HepG2 (cell line): ENCODE results near the gene STK11. TPM values are rescaled to one million over a fixed set of nuclear protein-coding genes. Genes with fewer than 3 reads are reported as not detected.

ENCODE experiments used
- FOXK2 ChIP-seq: fragments of 450-650 bp; IDR thresholded peaks from 2 replicates; pipeline ENCODE4 v1.6.1; 2016
- HNF4A ChIP-seq: sonication (generic); formaldehyde crosslinking; IDR thresholded peaks from 2 replicates; pipeline ENCODE4 v1.4.0; 2020; ENCODE audit warnings: missing genetic modification reagents
- ISL2 ChIP-seq: sonication (generic); formaldehyde crosslinking; IDR thresholded peaks from 2 replicates; pipeline ENCODE4 v1.5.0; 2020; ENCODE audit warnings: missing genetic modification reagents
- NFATC3 ChIP-seq: sonication (generic); formaldehyde crosslinking; IDR thresholded peaks from 2 replicates; pipeline ENCODE4 v1.5.1; 2020; ENCODE audit warnings: mild to moderate bottlenecking, missing genetic modification reagents
- STAT5B ChIP-seq: sonication (generic); formaldehyde crosslinking; IDR thresholded peaks from 2 replicates; pipeline ENCODE4 v1.4.0; 2020; ENCODE audit warnings: missing genetic modification reagents
- THAP8 ChIP-seq: sonication (generic); formaldehyde crosslinking; IDR thresholded peaks from 2 replicates; pipeline ENCODE4 v1.5.1; 2020; ENCODE audit warnings: missing genetic modification reagents, mild to moderate bottlenecking, borderline replicate concordance
- ZBED4 ChIP-seq: sonication (generic); formaldehyde crosslinking; IDR thresholded peaks from 2 replicates; pipeline ENCODE4 v1.4.0; 2020; ENCODE audit warnings: missing genetic modification reagents, borderline replicate concordance
- ZNF142 ChIP-seq: sonication (generic); formaldehyde crosslinking; IDR thresholded peaks from 2 replicates; pipeline ENCODE4 v1.4.0; 2020; ENCODE audit warnings: missing genetic modification reagents
- ZNF407 ChIP-seq: sonication (generic); formaldehyde crosslinking; IDR thresholded peaks from one replicate; pipeline ENCODE4 v1.5.1; 2020; ENCODE audit warnings: mild to moderate bottlenecking, missing genetic modification reagents; ENCODE audit errors: not compliant biosample characterization
- ZNF564 ChIP-seq: sonication (generic); formaldehyde crosslinking; IDR thresholded peaks from 2 replicates; pipeline ENCODE4 v1.8.1; 2023; ENCODE audit warnings: mild to moderate bottlenecking, missing genetic modification reagents
- polyA plus RNA-seq, 8 experiments: library from polyadenylated mRNA; depleted of rRNA in 3 of 8; stranded (reverse) in 7 of 8; unstranded in 1 of 8; fragments of >200 nt; fragmentation: Illumina TruSeq in 4 of 8; extraction: Trizol in 4 of 8; gene quantifications; 2 replicates each; pipeline versions ENCODE4 v1.2.1 to v1.2.3, GENCODE V29; 2011 to 2016; ENCODE audit warnings: low read depth in 4 of 8, missing spikeins in 1 of 8, mixed read lengths in 1 of 8; ENCODE audit not compliant: insufficient read depth in 1 of 8
- total RNA-seq, 5 experiments: library from RNA; depleted of rRNA; stranded (reverse); fragments of >200 nt; fragmentation: Illumina TruSeq; extraction: Trizol; gene quantifications; 2 replicates each; pipeline ENCODE4 v1.2.3, GENCODE V29; 2016; ENCODE audit warnings: low read depth in 1 of 5

Gene STK11
- total and polyA plus RNA-seq, 2 of the 13 experiments (the other 11 are each of a cell fraction or from before 2014, with no cell fraction given): 27.5 to 43.6 TPM

- TF ChIP-seq THAP8 (CRISPR knock-in tag) (peak; percentile 80; the same call in 1 of the 2 replicates), NFATC3 (CRISPR knock-in tag) (no peak), ISL2 (CRISPR knock-in tag) (peak; percentile 48), HNF4A (peak; percentile 25), FOXK2 (no peak), ZNF564 (CRISPR knock-in tag) (peak; percentile 89; the same call in 1 of the 2 replicates), STAT5B (no peak), ZBED4 (peak; percentile 93), ZNF407 (CRISPR knock-in tag) (no peak), ZNF142 (CRISPR knock-in tag) (peak; percentile 33; the same call in 1 of the 2 replicates)
Measured at GRCh38 chr19:1248139-1248785, 42.7 kb downstream of the STK11 start, which contains the start of gene MIDN (continued).
